Posterior vena cava (tissue), 2 donors: ENCODE measurements around the gene PPP4R1. TPM values are rescaled to one million over a fixed set of nuclear protein-coding genes. Genes with fewer than 3 reads are reported as not detected.

ENCODE experiments used
- DNase-seq: peaks from one replicate; pipeline ENCODE4 v3.0.0-alpha.2; 2020; ENCODE audit warnings: low spot score
- intact Hi-C, 2 donors: fragments of 100-400 bp; cut with DNase I; formaldehyde crosslinking; loops; one replicate each; pipeline versions ENCODE4 v1.14.1 to v1.14.2; 2022 to 2023
- total RNA-seq, 2 donors: library from RNA; stranded (reverse); fragmentation: NEBNext Ultra II Directional; extraction: Animal tissue kit (Norgen Biotek cat#: 25700); gene quantifications; one replicate each; pipeline ENCODE4 v1.2.1, GENCODE V29; 2021
- donor health status: DM: yes; HTN: yes; CAD: no.
- donor health status: DM: yes; HTN: yes; CAD: no.

The PPP4R1 gene
- total RNA-seq, 2 donors from 2014 or later = 84.0 to 108 TPM

DNA sequence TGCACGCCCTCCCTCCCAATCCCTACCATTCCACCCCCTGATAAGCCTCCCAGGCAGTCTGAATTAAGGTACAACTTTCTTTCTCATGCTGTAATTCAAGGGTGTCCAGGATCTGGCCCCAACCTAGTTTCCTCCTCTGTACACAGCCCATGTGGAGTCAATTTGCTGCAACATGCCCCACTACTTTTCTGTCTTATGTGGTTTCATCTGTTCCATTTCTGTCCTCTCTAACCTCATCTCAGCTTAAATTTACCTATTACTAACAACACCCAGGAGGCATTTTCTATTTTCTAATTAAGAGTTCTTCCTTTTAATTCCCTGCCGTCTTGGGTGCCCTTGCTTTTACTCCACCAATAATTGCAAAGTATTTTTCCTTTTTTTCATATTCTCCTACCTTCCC, 10.0 kb downstream of the PPP4R1 start:
- intact Hi-C loops = no loop called here
- no peak for DNase-seq

GRCh38 chr18:9599328-9599727, 15.0 kb downstream of the PPP4R1 start:
- intact Hi-C loops = loop anchor here in 1 of 2 donors (10.0 kb wide), 1 partner anchor 1435 kb away; no protein-coding TSS in a partner anchor
- DNase-seq = no peak

GRCh38 chr18:9597609-9598008, 16.8 kb downstream of the PPP4R1 start:
- no peak for DNase-seq
- intact Hi-C loops = loop anchor here in 1 of 2 donors (10.0 kb wide), 1 partner anchor 1437 kb away; no protein-coding TSS in a partner anchor

- DNase-seq = no peak
- intact Hi-C loops = loop anchor here in 1 of 2 donors (10.0 kb wide), 1 partner anchor 1438 kb away; no protein-coding TSS in a partner anchor
Measured at GRCh38 chr18:9596843-9597526, 17.4 kb downstream of the PPP4R1 start.

DNA sequence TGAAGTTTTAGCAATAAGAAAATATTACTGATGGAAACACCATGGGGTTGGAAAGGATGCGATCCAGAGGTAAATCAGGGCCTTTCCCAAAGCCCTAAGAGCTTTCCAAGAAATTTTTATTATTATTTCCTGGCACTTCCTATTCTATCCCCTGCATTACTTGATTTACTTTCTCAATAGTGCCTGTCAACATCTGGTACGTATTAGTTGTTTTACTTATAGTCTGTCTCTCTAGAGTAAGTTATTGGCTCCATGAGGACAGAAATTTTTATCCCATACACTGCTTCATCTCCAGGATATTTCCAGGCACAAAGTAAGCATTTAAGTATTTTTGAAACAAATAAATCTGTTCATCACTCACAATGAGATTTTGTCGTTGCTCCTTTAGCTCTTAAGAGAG, 18.1 kb downstream of the PPP4R1 start:
- intact Hi-C loops = loop anchor here in 1 of 2 donors (10.0 kb wide), 1 partner anchor 1439 kb away; no protein-coding TSS in a partner anchor
- DNase-seq = no peak

DNA sequence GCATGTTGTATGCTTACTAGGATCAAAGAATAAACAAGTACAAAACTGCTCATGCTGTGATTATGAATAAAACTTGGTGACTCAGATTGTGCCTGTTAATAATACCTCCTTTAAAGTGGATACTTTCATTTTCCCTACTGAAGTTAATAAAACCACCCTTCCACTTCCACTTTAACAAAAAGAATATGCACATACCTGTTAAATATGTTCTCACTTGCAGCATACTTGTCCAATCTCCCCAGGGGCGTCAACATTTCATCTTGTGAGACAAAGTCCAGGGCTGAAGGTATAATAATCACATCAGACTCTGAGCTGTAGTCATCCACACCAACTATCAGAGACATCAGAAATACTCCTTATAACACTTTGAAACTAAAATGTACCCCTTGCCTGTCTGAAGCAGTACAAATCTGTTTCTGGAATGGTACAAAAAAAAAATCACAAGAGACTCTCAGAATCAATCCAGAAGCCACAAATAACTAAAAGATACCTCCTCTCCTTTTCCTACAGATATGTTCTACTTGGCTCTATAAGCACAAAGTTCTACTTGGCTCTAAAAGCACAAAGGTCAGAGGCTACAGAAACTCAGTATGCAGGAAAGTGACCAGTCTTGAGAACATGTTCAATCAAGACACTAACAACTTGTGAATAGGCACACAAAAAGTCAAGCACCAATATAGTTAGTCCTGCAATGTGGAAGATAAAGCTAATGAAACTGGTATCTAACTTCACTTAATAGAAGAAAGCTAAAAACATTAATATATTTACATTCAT, 19.3 kb downstream of the PPP4R1 start:
- intact Hi-C loops = loop anchor here in 1 of 2 donors (10.0 kb wide), 1 partner anchor 1440 kb away; no protein-coding TSS in a partner anchor
- no peak for DNase-seq

- intact Hi-C loops = no loop called here
- no peak for DNase-seq
Measured at GRCh38 chr18:9587924-9588323, 26.4 kb downstream of the PPP4R1 start.

- no peak for DNase-seq
- intact Hi-C loops = no loop called here
Measured at GRCh38 chr18:9586814-9587213, 27.5 kb downstream of the PPP4R1 start.

DNA sequence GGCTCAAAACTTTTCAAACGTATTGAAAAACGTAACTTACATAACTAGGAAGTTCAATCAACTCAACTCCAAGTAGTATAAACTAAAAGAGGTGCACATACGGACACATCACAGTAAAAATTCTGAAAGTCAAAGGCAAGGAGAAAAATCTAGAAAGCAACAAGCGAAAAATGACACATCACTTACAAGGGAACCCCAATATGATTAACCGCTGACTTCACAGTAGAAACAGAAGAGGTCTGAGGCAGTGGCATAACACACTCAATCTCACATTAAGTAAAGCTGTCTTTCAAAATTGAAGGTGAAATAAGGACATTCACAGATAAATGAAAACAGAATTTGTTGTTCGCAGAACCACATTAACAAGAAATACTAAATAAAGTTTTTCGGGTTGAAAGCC, 32.7 kb downstream of the PPP4R1 start:
- DNase-seq = no peak

GRCh38 chr18:9578306-9578705, 36.1 kb downstream of the PPP4R1 start:
- intact Hi-C loops = no loop called here
- DNase-seq = no peak

More for the DNA sequence above, 32.7 kb downstream of the PPP4R1 start:
- intact Hi-C loops = no loop called here

- intact Hi-C loops = no loop called here
- no peak for DNase-seq
Measured at GRCh38 chr18:9577361-9577760, 37.0 kb downstream of the PPP4R1 start.

- intact Hi-C loops = no loop called here
- DNase-seq = no peak
Measured at GRCh38 chr18:9575558-9575957, 38.8 kb downstream of the PPP4R1 start.

GRCh38 chr18:9574473-9575115, 39.8 kb downstream of the PPP4R1 start:
- DNase-seq = no peak
- intact Hi-C loops = no loop called here

GRCh38 chr18:9571546-9571945, 42.8 kb downstream of the PPP4R1 start:
- intact Hi-C loops = no loop called here
- no peak for DNase-seq

DNA sequence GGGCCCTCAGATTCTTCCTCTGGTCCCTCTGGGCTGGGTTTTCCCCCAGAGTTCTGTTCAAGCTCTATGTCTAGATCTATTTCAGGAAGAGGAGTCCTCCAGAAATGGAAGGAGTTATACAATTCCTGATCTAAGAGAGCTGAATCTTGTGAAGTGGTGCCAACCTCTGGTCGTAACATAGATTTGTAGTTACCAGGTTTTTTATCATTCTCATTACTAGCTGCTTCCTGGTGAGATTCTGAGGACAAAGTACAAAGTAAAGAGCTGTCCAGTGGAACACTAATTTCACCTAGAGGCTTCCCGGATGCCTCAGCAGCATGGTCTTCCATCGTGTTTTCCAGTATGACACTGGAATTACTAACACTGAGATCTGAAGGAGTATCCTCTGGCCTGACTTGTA, 44.1 kb downstream of the PPP4R1 start:
- no peak for DNase-seq
- intact Hi-C loops = no loop called here

- no peak for DNase-seq
- intact Hi-C loops = no loop called here
Measured at GRCh38 chr18:9569178-9569577, 45.2 kb downstream of the PPP4R1 start.

GRCh38 chr18:9568186-9568585, 46.2 kb downstream of the PPP4R1 start:
- no peak for DNase-seq
- intact Hi-C loops = no loop called here

DNA sequence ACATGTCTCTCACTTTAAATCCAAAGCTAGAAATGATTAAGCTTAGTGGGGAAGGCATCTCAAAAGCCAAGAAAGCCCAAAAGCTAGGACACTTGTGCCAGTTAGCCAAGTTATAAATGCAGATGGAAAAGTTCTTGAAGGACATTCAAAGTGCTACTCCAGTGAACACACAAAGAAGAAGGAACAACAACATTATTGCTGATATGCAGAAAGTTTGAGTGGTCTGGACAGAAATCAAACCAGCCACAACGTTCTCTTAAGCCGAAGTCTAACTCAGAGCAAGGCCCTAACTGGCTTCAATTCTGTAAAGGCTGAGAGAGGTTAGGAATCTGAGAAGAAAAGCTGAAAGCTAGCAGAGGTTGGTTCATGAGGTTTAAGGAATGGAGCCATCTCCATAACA, 49.0 kb downstream of the PPP4R1 start:
- DNase-seq = no peak
- intact Hi-C loops = no loop called here

DNA sequence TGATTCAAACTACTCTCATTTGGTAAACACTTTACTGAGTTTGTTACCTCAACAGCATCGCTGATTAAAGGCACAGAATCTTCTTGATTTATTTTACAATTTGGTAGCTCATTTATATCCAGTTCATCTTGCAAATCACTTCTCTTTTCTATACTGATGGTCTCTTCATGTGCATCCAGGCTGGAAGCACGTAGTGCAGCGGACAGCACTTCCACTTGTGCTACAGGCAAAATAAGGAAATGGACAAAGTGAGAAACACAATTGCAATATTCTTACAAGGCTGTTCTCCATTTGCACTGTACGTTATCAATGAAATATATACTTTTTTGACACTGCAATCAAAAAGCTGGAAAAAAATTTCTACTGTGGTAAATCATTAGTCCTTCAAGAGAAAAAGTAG, 51.0 kb downstream of the PPP4R1 start:
- intact Hi-C loops = no loop called here
- DNase-seq = no peak

- no peak for DNase-seq
- intact Hi-C loops = no loop called here
Measured at GRCh38 chr18:9562584-9562983, 51.8 kb downstream of the PPP4R1 start.
